Measurements from ENCODE around the gene HNRNPA0.

- TF ChIP-seq DNMT1 (IDR thresholded peaks at IDR 0.05): no peak
- no peak for TF ChIP-seq JUND (IDR thresholded peaks at IDR 0.05; ENCODE audit: borderline replicate concordance, low read depth, low read length)
- no peak for TF ChIP-seq JUND (tag; IDR thresholded peaks at IDR 0.05; ENCODE audit: borderline replicate concordance, low read depth, low read length)
- no peak for TF ChIP-seq RB1 (IDR thresholded peaks at IDR 0.05; ENCODE audit: low read depth)
- no peak for TF ChIP-seq HCFC1 (IDR thresholded peaks at IDR 0.05; ENCODE audit: low read depth, low read length)
- TF ChIP-seq E2F4 (CRISPR knock-in tag; IDR thresholded peaks at IDR 0.05; ENCODE audit: low read depth): no peak
- no peak for TF ChIP-seq RBM15 (IDR thresholded peaks at IDR 0.05; ENCODE audit: insufficient read depth, low read length)
- TF ChIP-seq MAX (CRISPR knock-in tag; IDR thresholded peaks at IDR 0.05): no peak
- no peak for TF ChIP-seq GATAD2A (IDR thresholded peaks at IDR 0.05)
- TF ChIP-seq ESRRA (IDR thresholded peaks at IDR 0.05; ENCODE audit: borderline replicate concordance, low read depth): no peak
- no peak for TF ChIP-seq ZNF407 (IDR thresholded peaks at IDR 0.05; ENCODE audit: low read depth)
Observed at GRCh38 chr5:137743031-137743640, 11.0 kb downstream of the HNRNPA0 start.

Measured in K562 (cell line).